Putamen (tissue), 1 donor: ENCODE measurements around the gene IL2RG.
A peak's percentile ranks its signal among the peaks of the same experiment; 100 is the strongest.

Experiments used
- DNase-seq: peaks from one replicate; pipeline ENCODE4 v3.0.0-alpha.2; 2016; ENCODE audit warnings: low spot score

Gene IL2RG

DNA sequence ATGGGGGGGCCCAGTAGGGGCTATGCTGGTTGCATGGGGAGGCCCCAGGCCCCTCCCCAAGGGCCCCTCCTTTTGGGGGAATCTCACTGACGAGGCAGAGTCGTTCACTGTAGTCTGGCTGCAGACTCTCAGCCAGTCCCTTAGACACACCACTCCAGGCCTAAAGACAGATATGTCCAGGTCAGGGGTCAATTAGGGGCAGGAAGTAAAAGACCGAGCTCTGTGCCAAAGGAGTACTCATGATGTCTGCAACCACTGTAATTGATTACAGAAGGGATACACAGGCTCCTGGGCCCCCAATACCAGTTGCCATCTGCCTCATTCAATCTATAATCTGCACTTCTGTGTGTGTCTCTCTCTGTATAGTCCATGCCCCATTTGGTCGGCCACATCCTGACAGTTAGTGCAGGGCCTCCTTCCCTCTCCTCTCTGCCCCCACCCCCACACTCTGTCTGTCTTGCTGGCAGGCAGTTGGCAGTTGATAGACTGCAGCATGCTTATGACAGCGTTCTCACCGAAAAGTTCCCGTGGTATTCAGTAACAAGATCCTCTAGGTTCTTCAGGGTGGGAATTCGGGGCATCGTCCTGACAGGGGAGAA lies 3.5 kb downstream of the IL2RG start:
- DNase-seq: no peak

GRCh38 chrX:71107245-71107644 lies 4.1 kb downstream of the IL2RG start:
- DNase-seq: no peak

DNA sequence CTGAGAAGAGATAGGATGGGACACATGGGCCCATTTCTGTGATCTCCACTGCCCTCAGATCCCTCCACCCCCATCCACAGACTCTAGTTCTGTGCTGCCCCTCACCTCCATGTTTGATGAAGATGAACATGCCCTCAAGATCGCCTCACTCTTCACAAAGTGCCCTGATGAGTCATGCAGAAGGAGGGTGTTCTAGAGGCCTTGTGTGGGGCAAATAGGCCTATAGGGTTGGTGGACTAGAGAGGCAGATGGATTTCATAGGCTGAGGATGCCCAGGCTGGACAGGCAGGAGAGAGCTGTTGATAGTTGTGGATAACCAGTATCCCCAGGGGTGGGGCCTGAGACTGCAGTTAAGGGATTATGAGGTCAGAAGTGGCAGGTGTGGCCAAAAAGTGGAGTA lies 5.0 kb downstream of the IL2RG start, which contains the start of gene CXorf65:
Gene CXorf65, minus strand, starts transcription at position 314 of the 400 bp plus-strand sequence. Its CDS starts 184 bp downstream, at position 130.
- DNase-seq: no peak

DNA sequence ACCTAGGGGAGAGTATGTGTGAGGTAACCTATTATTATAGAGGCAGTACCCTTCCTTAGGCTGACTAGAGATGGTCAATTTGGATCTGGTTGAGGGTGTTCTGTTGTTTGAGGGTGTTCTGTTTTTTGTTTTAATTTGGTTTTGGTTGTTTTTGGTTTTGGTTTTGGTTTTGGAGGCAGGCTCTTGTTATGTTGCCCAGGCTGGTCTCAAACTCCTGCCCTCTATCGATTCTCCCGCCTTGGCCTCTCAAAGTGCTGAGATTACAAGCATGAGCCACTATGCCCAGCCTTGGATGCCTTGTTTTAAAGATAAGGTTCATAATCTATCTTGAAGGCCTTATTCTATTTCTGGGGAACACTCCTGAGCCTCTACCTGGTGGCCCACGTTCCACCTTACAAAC lies 5.7 kb downstream of the IL2RG start:
- no peak for DNase-seq

DNA sequence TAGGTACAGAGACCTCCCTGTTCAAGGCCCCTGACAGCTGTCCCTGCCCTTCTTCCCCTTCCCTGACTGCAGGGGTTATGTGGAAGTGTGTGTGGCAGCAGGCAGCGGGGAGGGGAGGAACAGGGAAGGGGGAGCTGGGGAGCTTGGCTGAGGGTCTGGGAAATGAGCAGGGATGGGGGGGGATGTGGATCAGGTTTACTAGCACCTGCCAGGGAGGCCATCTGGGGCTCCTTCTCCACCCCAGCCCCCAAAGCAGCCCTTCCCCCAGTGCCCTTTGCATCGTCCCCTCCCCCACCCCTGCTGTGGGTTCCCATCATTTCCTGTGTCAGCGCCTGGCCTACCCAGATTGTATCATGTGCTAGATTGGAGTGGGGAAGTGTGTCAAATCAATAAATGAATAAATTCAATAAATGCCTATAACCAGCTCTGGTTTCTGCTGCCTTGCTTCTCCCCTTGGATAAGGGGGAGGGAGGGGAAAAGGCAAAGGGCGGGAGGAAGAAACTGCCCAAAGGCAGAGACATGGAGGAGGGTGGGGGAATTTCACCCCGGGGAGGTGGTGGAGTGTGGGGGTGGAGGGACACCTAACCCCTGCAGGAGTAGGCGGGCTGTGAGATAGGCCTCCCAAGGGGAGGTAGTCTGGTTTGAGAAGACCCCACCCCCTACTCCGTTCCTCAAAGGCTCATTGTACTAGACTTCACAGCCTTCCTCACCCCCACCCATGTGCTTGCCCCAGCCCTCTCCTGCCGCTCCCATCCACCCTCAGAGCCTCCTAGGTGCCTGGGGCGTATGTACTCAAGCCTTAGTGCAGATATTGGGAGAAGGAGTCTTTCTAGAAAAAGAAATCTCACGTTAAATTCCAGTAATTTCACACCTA lies 8.0 kb downstream of the IL2RG start:
- no peak for DNase-seq

DNA sequence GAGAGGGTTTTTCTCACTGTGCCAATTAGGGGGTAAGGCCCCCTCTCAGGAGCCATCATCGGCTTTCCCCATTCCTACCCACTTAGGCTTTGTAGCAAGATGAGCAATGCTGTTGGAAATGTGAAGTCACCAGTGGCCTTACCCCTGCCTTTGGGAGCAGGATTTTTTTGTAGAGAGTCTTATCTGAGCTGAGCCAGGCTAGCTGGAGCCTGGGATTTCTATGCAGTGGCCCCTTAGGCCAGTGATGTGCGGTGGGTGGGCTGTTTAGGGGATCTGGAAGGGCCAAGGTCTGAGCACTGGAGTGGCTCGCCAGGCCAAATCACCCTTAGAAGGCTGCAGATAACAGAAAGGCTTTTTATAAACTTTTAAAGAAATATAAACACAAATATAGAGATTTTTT lies 9.1 kb downstream of the IL2RG start:
- no peak for DNase-seq

GRCh38 chrX:71100581-71101505 lies 10.5 kb downstream of the IL2RG start:
- DNase-seq: no peak

GRCh38 chrX:71099736-71100135 lies 11.6 kb downstream of the IL2RG start:
- DNase-seq: no peak

GRCh38 chrX:71098951-71099506 lies 12.3 kb downstream of the IL2RG start:
- no peak for DNase-seq

DNA sequence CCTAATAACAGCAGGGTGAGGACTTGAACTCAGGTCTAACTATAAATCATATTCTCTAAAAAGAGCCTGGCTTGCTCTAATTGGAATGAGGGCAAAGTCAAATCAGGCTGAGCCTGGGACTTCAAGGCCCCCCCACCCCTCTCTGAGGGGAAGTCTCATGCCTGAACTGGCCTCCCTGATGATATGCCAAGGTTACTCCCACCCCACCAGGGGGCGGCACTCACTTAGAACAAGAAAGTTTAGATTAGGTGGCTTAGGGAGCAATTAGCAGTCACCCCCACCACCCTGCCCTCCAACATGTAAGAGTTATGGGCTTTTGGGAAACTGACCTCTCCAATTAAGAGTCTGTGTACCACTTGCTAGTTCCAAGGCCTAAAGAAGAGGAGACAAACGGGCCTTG lies 13.1 kb downstream of the IL2RG start:
- DNase-seq: peak; percentile 39

DNA sequence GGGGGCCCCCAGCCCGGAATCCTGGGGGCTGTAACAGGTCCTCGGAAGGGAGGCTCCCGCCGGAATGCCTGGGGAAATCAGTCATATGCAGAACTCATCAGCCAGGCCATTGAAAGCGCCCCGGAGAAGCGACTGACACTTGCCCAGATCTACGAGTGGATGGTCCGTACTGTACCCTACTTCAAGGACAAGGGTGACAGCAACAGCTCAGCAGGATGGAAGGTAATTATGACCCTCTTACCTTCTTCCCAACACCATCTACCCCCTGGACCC lies 14.7 kb downstream of the IL2RG start:
- DNase-seq: no peak

GRCh38 chrX:71095981-71096759 lies 15.2 kb downstream of the IL2RG start:
- DNase-seq: no peak

DNA sequence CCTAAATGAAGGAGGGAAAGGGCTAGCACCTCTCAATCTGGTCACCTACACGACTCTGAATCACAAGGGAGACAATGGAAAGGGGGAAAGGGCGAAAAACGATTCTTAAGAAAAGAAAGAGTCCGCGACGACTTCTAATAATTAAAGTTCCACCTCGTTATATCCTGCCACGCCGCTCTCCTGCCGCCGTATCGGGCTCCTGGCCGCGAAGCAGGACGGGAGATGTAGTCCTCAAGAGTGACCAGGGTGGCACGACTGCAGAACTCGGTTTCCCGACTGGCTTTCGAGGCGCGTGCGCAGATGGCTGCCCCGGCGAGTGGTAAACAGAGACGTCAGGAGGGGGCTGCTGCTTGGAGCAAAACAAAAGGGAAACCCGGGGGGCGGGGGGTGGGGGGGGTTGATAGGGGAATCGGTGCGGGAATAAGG lies 15.8 kb downstream of the IL2RG start, which contains the start of gene FOXO4:
Gene FOXO4, plus strand, starts transcription at position 297 of the 426 bp plus-strand sequence. CDS start 678 bp downstream, outside the sequence.
- DNase-seq: peak; percentile 91

GRCh38 chrX:71095033-71095432 lies 16.3 kb downstream of the IL2RG start:
- no peak for DNase-seq

DNA sequence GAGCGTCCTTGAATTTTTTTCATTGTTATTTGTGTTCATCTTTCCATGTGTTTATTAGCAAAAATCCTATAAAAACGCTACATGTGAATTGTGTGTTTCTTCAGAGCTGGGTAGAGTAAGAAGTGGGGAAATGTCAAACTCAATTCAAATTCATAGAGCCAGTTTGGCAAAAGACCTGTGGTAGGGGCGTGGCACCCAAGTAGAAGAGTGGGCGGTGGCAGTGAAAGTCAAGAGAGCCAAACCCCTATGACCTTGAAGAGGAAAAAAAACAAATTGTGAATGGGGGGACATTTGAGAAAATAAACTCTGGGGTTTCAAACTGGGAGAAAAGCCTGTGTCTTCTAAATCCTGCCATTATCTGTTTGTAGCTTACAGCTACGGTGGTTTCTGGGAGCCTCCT lies 20.1 kb downstream of the IL2RG start:
- no peak for DNase-seq

- no peak for DNase-seq
These were observed 25.5 kb downstream of the IL2RG start for GRCh38 chrX:71085900-71086299.

GRCh38 chrX:71082822-71083221 lies 28.6 kb downstream of the IL2RG start:
- DNase-seq: no peak

DNA sequence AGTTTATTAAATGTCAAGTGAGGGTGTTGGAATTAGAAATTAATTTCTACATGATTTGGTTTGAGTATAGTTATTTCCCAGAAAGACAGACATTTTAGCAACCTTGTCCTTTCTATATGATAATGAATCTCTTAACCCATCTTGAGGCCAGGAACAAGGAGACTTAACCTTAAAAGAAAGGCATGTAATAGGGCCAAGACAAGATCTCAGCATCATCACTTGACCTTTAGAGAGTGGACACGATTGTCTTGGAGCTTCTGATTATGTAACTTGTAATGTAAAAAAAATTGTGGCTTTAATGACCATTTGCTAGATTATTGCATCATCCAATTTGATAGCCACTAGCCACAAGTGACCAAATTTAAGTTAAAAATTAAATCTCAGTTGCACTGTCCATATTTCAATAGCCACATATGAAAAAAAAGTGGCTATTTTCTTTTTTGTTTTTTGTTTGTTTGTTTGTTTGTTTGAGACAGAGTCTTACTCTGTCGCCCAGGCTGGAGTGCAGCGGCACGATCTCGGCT lies 29.2 kb downstream of the IL2RG start:
- no peak for DNase-seq

DNA sequence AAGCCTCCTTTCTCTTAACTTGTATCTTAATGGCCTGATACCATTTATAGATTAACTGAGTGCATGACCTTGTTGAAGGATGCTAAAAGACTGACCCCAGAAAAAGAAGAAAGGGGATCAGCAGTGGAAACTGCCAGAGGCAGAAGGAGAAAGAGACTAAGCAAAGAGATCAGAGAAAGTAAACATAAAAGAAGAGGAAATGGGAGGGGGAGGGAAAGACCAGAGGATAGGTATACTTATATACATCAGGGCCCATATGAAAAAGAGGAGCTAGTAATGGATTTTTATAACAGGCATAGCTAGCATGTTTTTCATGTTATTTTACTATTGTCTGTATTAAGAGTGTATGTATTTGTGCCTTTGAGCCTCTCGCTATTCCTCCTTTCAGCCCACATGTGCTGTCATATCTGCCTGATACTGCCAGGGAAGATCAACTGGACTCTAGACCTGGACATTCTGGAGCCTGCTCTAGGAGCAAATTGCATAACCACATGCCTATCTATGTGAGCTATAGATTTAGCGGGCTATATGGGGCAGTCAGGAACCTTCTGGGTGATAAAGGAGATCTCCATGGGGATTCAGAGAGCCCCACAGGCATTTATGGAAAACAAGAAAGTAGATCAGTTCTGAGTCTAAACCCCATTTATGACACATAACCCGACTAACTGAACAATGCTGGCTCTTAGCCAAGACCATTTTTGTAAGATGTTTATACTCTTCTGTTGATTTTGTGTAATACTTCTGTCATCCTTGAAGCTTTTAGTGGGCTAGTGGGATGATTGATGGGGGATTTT lies 29.9 kb downstream of the IL2RG start:
- no peak for DNase-seq

DNA sequence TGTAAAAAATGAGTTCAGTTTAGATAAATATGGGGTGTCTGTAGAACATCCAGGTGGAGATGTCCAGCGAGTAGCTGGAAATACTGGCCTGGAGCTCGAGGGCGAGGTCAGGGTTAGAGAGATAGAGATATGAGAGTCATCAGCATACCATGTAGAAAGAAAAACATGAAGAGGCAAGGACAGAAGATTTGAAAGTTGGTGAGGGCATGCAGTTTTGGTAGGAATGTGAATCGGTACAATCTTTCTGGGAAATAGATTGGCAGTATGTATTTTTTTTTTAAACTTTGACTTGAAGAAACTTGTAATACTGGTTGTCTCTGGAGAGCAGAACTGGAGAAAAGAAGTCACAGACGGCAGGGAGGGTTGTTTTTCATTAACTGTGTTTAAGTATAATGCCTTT lies 40.8 kb downstream of the IL2RG start:
- DNase-seq: no peak
